CD4-positive, alpha-beta T cell treated with Interleukin-6 for 4 hours (primary cell): ENCODE results near the gene ZFYVE27.
A peak's percentile ranks its signal among the peaks of the same experiment; 100 is the strongest.

ENCODE experiments used
- DNase-seq: peaks from one replicate; pipeline ENCODE4 v3.0.0-alpha.2; 2020; ENCODE audit warnings: mixed read lengths

The ZFYVE27 gene

DNA sequence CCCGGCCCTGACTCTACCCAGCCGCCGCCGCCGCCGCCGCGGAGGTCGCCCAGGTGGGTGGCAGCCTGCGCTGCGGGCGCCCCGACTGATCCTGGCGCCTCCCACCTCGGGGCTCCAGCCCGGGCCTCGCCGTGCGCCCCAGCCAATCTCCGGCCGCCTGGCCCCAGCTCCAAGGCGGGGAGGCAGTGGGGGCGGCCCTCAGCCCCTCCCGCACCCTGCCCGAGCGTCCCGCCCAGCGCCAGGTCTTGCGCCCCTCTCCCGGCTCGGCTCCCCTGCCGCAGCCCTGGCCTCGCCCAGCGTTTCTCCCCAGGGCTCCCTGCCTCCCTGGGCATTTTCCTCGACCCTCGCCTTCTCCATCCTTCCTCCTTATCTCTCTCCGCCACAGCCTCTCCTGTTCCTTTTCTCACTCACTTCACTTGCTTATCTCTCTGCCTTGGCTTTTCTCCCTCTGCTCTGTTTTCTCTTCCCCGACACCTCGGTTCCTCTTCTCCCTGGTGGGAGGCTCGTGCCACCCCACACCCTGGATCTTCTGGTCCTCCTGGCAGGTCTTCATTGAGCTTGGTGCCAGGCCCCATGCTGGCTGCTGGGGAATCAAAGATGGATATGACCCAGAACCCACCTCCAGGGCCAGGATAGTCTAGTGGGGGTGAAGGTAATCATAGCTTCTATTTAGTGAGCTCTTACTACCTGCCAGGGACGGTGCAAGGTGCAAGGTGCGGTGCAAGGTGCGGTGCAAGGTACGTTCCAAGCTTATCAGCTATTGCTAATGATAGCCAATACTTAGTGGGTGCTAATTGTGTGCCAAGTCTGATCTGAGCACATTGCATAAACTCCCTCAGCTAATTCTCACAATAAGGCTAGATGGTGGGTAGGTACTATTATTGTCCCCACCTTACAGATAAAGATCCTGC is 35.2 kb downstream of the ZFYVE27 start, which contains the start of gene SFRP5:
TSS of gene SFRP5 (minus strand) at position 87 of the 911 bp plus-strand sequence. CDS start 166 bp downstream, outside the sequence.
- no peak for DNase-seq

DNA sequence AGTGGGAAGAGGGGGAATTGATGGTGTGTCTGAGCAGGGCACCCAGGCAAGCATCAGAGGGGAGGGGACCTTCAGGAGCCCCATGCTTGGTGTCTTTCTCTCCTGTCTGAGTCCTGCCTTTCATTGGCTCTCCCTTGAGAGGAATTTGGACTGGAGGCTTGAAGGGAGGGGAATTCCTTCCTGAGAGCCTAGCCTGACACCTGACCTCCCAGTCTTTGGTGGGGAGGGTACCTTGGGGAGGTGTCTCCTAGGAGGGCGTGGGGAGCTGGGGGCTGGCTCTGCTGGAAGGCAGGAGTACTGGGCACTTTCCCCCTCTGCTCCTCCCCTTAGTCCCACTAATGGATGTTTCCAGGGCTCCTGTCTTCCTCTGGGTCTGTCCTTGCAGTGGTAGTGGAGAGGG is 36.2 kb downstream of the ZFYVE27 start:
- DNase-seq, result no peak

DNA sequence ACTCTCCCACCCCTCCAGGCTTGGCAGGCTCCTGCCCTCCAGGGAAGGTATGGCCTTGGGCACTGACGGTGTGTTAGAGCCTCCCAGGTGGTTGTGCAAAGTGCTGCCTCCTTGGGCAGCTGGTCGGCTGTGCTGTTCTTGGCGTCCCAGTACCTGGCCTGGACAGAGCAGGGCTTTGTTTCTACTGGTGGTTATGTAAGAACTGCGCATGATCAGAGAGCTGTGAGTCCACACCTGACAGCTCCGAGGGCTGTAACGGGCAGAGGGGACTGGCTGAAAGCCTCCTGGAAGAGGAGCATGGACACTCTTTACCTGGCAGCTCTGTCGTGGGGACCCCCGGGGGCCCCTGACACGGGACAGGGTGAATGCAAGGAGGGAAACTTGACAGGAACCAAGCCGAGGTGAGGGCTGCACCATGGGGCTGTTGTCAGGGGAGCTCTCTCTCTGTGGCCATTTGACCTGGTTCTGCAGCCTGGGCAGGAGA is 37.9 kb downstream of the ZFYVE27 start:
- DNase-seq, result no peak

DNA sequence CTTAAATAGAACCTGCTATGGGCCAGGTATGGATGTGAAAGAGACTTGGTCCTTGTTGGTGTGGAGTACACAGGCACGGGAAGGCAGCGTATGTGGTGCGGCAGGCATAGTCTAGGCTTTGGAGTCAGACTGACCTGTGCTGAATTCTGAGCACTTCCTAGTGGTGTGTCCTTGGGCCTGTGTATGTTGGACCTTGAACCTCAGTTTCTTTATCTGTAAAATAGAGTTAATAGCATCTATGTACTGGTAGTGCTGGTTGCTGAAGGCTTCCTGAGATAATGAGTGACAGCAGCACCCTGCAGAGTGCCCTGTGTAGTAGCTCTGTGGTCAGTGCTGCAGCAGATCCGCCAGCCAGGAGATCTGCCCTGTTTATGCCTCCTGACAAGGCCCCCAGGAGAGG is 40.2 kb downstream of the ZFYVE27 start:
- no peak for DNase-seq

DNA sequence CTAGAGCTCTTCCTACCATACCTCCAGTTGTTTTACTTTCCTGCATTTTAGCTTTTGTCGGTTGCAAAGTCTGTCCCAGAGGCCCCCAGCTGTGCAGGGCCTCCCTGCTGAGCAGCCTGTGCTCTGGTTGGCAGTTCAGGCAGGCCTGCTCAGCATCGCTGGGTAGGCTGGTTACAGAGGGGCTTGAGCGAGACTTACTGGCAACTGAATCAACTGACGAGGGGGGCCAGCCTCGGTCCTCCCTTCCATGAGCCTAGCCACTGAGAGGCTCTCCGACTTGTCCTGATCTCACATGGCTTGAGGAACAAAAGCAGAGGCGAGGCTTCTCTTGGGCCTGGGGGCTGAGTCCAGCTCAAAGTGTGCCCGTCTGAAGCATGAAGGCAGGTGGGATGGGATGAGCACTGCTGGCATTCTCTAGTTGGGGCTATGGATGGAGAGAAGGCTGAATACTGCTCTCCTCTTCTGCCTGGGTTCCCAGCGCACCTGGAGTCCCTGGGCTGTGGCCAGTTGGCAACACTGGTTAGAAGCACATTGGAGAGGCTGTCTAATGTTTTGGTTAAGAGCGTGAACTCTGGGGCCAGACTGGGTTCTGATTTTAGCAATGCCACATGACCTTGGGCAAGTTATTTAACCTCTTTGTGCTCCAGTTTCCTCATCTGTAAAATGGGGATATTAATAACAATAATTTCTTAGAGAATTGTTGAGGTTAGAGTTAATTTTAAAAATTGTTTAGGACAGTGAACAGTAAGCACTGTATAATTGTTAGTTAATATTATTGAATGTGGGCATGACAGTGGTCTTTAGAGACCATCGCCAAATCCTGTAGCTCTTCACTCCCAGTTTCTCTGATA is 41.7 kb downstream of the ZFYVE27 start:
- DNase-seq, result no peak

DNA sequence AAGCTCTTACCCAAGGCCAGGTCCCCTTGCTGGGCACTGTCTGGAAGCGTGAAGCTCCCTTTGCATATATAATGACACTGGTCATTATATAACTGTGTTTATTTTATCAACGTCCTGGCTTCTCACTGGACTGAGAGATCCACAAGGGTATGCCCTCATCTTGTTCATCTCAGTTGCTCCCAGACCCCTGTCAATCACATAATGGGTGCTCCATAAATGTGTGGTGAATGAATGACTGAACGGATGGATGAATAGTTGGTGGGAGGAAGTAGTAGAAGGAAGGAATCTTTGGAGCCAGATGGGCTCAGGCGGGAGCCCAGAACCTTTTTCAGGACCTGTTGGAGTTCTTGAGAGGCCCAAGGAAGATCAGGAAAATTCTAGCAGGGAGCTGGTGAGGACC is 42.6 kb downstream of the ZFYVE27 start:
- no peak for DNase-seq

DNA sequence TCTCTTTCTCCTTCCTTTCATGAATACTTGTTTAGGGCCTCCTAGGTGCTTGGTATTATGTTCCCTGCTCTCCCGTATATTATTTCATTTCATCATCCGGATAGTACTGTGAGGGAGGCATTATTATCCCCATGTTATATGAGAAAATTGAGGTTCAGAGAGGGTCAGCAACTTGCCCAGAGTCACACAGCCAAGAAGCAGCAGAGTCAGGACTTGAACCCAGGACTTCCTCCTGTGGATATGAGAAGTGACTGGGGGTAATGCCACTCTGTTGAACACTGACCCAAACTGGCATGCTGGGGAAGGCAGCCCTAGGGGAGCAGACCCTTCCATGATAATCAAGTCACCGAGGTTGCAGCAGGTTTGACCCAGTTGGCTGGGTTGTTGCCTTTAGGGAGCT is 43.0 kb downstream of the ZFYVE27 start:
- DNase-seq, result no peak

DNA sequence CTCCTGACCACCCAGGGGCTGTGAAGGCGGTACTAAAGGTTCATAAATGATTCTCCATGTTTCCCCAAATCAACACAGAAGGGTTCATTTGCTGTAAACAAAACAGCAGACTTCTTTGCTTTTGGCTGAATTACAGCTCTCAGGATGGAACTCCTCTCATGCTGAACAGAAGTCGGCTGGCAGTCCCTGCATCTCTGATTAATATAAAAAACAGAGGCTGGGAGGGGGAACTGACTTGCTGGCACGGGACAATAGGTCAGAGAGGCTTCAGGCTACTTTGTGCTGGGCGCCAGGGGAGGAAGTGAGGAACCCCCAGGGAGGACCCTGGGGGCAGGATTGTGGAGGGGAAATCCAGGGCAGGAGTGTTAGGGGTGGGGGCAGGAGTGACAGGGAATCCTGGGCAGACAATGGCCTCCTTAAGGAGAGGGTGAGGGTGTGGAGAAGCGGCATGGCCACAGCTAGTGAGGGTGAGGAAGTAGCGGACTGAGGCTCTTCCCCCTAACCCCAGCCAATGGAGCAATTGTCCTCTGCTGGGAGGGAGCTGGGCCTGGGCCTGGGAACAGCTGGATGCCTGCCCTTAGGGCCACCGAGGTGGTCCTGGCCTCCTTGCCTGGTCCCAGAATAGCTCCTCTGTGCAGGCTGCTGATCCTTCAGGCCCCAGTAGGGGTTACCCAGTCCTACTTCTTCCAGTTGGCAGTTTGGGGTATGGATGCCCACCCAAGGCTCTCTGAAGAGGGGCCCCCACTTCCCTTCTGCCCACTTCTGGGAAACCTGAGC is 44.1 kb downstream of the ZFYVE27 start:
- no peak for DNase-seq

DNA sequence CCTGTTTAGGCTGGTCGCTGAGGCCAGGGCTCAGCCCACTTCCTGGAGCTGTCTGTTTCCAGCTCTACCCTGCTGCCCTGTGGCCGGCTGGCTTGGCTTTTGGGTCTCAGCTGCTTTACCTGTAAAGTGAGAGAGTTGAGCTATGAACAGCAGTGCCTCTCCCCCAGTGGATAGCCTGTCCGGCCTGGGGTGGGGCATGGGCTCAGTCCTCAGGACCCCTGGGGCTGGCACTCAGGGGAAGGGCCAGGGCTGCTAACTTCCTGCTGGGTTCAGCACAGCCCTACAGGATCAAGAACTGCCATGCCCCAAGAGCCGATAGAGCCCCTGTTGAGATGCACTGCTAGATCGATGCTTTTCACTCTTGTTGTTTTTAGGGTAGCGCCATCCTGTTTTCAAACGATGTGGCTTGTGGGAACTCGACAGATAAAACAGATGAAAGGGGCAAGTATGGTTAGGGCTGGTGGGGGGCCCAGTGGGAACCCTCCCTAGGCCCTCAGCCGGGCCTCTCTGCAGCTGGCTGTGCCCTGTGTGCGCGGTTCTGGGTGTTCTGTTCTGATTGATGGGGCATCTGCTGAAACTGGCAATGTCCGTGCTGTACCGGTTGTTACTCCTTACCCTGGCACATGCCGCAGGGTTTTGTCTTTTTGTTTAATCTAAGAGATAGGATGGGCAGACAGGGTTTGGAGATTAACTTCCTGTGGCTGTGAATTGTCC is 44.8 kb downstream of the ZFYVE27 start:
- DNase-seq, result peak; percentile 33

DNA sequence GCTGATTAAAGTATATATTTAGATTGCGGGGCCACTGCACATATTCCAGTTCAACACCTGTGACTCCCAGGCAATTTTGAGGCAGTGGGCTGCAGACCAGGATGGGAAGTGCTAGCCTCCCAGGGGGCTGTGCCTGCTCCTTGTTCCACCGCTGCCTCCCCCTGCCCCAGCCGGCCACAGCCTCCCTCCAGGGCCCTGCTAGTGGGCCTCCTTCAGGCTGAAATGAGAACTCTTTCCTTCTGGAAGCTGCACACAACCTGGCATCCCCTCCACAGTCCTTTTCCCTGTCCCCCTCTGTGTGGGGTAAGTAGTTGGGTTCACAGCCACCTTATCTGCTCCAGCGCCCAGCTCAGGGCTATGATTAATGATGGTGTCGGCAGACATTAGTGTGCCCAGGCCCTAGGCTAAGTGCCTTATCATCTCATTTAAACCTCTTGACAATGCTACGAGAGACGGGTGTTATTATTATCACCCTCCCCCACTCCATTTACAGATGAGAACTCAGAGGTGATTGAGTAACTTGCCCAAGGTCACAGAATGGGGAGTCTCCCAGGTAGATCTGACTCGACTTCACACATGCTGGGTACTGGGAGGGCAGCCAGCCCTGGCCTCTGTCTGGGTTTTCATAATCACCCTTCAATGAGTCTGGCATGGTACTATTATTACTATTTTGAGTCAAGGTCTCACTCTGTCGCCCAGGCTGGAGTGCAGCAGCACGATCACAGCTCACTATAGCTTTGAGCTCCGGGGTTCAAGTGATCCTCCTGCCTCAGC is 45.7 kb downstream of the ZFYVE27 start:
- no peak for DNase-seq

DNA sequence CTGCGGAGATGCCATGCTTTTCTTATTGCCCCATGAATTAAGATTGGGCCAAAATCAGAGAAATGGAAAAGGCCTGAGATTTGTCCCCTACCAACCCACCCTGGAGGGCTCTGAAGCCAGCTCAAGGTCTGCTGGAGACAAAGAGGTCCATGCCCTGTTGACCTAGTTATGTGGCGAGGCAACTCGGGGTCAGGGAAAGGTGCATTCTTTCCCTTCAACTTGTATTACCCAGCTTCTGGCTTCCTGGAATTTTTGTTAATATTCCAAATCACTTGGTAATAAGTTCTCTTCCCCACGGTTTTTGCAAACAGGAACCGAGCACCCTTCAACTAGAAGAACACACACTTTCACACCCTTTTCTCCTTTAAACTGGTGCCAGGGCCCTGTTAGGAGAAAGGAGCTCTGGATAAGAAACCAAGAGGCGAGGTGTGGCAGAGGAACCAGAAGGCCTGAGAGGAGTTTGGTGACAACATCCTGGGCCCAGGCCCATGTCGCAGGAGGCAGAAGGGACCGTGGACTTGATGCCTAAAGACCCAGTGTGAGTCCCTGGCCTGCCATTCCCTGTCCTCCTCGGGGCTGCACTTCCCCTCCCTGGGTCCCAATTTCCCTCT is 47.4 kb downstream of the ZFYVE27 start:
- DNase-seq, result no peak

DNA sequence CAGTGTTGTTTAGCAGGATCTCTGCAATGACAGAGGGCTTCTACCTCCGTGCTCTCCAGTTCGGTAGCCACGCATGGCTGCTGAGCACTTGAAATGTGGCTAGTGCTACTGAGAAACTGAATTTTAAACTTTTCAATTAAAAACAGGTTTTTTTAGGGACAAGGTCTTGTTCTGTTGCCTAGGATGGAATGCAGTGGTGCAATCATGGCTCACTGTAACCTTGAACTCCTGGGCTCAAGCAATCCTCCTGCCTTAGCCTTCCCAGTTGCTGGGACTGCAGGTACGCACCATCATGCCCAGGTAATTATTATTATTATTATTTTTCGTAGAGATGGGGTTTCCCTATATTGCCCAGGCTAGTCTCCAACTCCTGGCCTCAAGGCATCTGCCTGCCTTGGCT is 48.3 kb downstream of the ZFYVE27 start:
- DNase-seq, result no peak

DNA sequence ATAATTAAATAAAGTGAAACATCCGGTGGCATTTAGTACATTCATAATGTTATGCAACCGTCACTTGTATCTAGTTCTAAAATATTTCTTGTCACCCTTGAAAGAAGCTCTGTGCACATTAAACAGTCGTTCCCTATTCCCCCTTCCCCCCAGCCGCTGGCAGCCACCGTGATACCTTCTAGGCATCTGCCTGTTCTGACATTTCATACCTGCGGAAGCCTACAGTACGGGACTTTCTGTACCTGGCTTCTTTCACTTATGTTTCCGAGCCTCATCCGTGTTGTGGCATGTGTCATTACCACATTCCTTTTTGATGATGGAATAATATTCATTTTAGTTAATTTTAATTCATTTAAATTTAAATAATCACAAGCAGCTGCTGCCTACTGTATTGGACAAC is 48.8 kb downstream of the ZFYVE27 start:
- no peak for DNase-seq

DNA sequence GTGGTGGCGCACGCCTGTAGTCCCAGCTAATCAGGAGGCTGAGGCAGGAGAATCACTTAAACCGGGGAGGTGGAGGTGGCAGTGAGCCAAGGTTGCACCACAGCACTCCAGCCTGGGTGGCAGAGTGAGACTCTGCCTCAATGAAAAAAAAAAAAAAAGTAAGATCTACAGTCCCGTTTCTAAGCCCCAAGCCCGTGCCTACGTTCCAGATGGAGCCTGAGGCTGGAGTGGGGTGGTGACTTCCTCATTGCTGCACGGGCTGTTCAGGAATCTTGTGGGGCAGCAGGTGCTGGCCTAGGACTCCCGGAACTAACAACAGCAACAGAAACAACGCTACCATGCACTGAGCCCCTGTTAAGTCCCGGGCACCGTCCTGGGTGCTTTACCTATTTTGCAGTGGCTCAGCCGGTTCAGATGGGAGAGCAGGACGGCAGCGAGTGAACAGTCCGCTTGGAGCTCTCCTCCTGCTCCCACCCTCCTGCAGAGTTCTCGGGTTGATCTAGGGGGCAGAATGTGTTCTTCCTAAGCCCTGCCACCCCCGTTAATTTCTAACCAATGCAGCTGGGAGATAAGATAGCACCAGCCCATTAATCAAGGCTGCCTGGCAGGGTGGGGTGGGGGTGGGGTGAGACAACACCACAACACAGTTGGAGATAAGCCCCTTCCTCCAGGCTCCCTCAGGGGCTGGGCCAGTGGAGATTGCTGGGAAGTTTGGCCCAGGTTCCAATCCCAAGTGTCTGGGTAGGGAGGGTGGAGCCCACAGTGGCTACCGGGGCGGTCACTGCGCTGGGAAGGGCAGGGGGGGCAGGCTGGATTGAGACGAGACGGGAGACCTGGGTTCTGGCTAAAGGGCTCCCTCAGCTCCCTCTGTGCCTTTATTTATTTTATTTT is 51.9 kb downstream of the ZFYVE27 start:
- DNase-seq, result no peak

DNA sequence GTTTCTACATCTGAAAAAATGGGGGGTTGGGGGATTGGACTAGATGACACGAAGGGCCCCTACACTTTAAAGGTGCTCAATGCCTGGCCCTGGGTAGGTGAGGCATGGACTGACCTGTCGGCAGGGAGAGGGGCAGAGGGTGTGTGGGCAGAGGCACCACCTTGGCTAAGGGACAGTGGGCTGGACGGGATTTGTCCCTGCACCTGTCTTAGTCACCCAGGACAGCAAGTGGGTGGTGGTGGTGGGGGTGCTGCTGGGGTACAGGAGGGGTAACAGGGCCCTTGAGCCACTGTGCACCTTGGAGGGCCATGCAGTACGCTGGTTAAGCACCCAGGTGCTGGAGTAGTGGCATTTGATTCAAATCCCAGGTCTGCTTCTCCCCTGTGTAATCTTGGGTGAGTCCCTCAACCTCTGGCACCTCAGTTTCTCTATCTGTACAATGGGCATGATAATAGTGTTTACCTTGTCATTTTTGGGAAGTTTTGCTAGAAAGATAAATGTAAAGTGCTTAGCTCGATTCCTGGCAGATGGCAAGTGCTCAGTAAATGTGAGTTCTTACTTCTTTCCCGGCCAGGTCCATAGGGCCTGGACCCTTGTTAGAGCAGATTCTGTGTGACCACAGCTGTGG is 53.0 kb downstream of the ZFYVE27 start:
- no peak for DNase-seq

DNA sequence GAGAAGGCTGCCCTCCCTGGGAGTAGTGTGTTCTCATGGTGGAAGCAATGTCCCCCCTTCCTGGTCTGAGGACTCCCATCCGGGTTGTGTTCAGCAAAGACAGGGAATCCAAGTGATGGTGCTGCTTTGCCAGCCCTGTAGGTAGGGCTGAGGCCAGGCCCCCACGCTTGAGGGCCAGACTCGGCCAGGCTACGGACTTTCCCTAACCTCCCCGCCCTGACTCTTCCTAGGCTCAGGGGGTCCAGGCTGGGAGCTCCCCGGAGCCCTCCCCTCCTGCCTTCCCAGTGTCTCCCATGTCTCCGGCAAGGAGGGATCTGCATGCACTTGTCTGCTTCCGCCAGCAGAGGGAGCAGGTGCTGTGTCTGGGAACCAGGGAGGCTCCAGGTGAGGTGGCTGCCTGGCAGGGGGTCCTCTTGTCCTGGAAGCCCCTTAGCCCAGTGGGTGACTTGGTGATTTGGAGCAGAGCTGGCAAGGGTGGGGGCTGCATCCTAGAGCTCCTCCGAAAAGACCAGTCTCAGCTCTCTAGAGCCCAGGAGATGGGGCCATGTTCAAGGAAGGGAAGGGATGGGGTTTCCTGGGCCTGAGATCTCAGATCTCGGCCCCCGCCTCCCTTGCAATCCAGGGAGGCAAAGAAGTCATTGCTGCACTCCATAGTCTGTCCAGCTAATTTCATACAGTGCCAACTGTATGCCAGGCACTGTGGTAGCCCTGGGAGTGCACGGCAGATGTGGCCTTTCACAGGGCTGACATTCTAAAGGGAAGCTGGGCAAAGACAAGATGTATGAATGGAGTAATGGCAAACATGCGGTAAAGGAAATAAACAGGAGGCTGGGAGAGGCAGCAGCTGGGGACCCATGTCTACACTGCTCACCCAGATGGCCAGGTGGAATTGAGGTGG is 55.1 kb downstream of the ZFYVE27 start:
- DNase-seq, result peak; percentile 81

DNA sequence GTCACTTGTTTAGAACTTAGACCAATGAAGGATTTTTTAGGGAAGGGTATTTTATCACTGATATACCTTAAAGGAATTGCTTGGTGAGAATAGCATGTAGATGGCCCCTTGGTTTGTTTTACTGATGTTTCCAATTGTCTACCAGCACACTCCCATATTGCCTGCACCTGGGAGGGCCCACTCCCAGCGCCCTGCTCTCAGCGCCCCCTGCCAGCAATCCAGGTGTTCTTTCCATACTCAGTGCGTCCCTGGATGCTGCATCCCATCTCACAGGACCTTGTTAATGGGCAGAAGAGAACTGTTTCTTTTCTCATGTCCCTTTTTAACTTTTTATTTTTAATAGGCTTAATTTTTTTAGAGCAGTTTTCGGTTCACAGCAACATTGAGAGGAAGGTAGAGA is 59.0 kb downstream of the ZFYVE27 start:
- no peak for DNase-seq

DNA sequence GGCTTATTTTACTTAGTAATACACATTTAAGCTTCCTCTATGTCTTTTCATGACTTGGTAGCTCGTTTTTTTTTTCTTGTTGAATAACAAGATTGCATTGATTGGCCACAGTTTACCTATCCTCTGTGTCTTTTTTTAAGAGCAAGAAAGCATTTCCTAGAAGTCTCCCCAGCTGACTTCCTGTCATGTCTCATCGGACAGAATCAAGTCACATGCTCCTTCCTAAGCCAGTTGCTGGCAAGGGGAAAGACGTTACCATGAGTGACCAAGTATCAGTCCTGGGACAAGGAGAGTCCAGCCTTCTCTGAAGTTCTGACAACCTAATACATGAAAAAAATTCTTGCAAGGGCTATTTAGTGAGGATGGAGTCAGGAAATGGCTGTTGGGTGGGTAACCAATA is 59.7 kb downstream of the ZFYVE27 start:
- DNase-seq, result peak; percentile 33
